ENCODE results near the gene CCL1.

DNA sequence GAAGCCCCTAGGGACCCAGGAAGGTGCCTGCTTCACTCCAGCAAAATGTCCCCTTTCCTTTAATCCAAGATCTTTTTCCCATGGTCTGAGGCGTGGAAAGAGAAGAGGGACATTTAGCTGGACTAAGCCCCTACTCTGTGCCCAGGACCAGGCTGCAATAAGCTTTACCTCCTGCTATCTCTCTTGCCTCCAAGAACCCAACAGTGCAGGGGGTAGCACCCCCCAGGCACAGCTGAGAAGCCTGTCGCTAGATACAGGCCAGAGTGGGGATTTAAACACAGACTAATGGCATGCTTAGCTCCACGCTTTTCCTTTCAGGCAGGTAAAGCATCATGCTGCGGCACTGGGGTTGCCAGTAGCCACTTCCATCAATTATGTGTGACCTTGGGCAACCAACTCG lies 24.5 kb upstream of the CCL1 start:
- TF ChIP-seq EZH2 (IDR thresholded peaks at IDR 0.05; ENCODE audit: low read length, missing control alignments): no peak
- TF ChIP-seq, protein P1, sequence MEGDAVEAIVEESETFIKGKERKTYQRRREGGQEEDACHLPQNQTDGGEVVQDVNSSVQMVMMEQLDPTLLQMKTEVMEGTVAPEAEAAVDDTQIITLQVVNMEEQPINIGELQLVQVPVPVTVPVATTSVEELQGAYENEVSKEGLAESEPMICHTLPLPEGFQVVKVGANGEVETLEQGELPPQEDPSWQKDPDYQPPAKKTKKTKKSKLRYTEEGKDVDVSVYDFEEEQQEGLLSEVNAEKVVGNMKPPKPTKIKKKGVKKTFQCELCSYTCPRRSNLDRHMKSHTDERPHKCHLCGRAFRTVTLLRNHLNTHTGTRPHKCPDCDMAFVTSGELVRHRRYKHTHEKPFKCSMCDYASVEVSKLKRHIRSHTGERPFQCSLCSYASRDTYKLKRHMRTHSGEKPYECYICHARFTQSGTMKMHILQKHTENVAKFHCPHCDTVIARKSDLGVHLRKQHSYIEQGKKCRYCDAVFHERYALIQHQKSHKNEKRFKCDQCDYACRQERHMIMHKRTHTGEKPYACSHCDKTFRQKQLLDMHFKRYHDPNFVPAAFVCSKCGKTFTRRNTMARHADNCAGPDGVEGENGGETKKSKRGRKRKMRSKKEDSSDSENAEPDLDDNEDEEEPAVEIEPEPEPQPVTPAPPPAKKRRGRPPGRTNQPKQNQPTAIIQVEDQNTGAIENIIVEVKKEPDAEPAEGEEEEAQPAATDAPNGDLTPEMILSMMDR (conservative IDR thresholded peaks at IDR 0.05 in 1 of 2, IDR thresholded peaks at IDR 0.05 in 1 of 2; ENCODE audit: low read depth in 1 of 2, low read length in 2 of 2): no peak
